K562 (cell line): ENCODE results near the gene XRN1. TPM values are rescaled to one million over a fixed set of nuclear protein-coding genes. Genes with fewer than 3 reads are reported as not detected.

ENCODE experiments used
- ATAC-seq: fragments of 200-7000 bp; cut with Tn5 transposase; 3 replicates; pipeline ENCODE4 v1.9.1; 2020; ENCODE audit warnings: moderate library complexity
- BruUV-seq: library from RNA; stranded (reverse); fragments of 400-500 nt; replicated peaks from 2 replicates; lab custom pipeline; 2021; lab: Mats Ljungman, UMichigan
- CTCF ChIA-PET: fragments of 300-600 bp; formaldehyde crosslinking; extraction: SDS; loops from one replicate; lab custom pipeline; 2021; ENCODE audit warnings: low intra/inter-chr PET ratio; lab: Yijun Ruan, JAX
- POLR2A ChIA-PET: fragments of 300-600, 350-650 bp; sonication (Branson Sonifier 250); formaldehyde crosslinking; extraction: SDS; loops from one replicate; lab custom pipeline; 2021; ENCODE audit warnings: antibody characterized with exemption, inconsistent platforms; lab: Yijun Ruan, JAX
- DNase-seq, 4 experiments: peaks; one replicate each; pipeline versions ENCODE4 v3.0.0 to v3.0.0-alpha.2; 2011 to 2018; ENCODE audit warnings: low spot score in 3 of 4, mixed read lengths in 3 of 4; ENCODE audit errors: extremely low read depth in 1 of 4
- FAIRE-seq: peaks from 2 replicates; lab custom pipeline; 2011; peaks lifted over from hg19 to GRCh38; lab: Jason Lieb, UNC
- H2AFZ ChIP-seq: 2 replicates; pipeline ENCODE4 v1.6.0; 2011; ENCODE audit warnings: low read depth, low read length, control low read depth, inconsistent platforms
- H3K27ac ChIP-seq: fragments of 200-600 bp; 3 replicates; pipeline ENCODE4 v1.8.0; 2011; ENCODE audit warnings: low read depth, mild to moderate bottlenecking, control low read depth, inconsistent platforms, low read length, moderate library complexity, mixed read lengths; ENCODE audit errors: extremely low read depth
- H3K27me3 ChIP-seq, 2 experiments: fragments of 300-600 bp in 1 of 2; 2 replicates in 1 of 2; 3 replicates in 1 of 2; pipeline versions ENCODE4 v1.6.0 to v1.8.0; 2011; ENCODE audit warnings: inconsistent platforms in 2 of 2, low read length in 2 of 2, mild to moderate bottlenecking in 1 of 2, mixed read lengths in 1 of 2, moderate library complexity in 1 of 2; ENCODE audit not compliant: control insufficient read depth in 2 of 2, insufficient read depth in 2 of 2
- H3K36me3 ChIP-seq: fragments of 300-600 bp; 3 replicates; pipeline ENCODE4 v1.8.0; 2011; ENCODE audit warnings: mild to moderate bottlenecking, low read length, inconsistent platforms; ENCODE audit not compliant: control insufficient read depth, insufficient read depth
- H3K4me1 ChIP-seq, 2 experiments: fragments of 200-600 bp in 1 of 2; replicated peaks in 1 of 2; 2 replicates in 1 of 2; 3 replicates in 1 of 2; pipeline versions ENCODE4 v1.5.1 to v1.8.0; 2011; ENCODE audit warnings: inconsistent platforms in 2 of 2, low read length in 2 of 2, mild to moderate bottlenecking in 1 of 2, mixed read lengths in 1 of 2, moderate library complexity in 1 of 2; ENCODE audit not compliant: control insufficient read depth in 2 of 2, insufficient read depth in 2 of 2
- H3K4me2 ChIP-seq: 2 replicates; pipeline ENCODE4 v1.6.1; 2011; ENCODE audit warnings: low read length, control low read depth, inconsistent platforms, mixed read lengths; ENCODE audit not compliant: insufficient read depth
- H3K4me3 ChIP-seq: fragments of 200-600 bp; sonication (generic), shearing (Covaris generic); 2 replicates; pipeline ENCODE4 v1.5.1; 2016; ENCODE audit warnings: control low read depth, inconsistent platforms
- H3K79me2 ChIP-seq: fragments of 200-600 bp; 3 replicates; pipeline ENCODE4 v1.8.0; 2011; ENCODE audit warnings: low read length, inconsistent platforms; ENCODE audit not compliant: control insufficient read depth, insufficient read depth
- H3K9ac ChIP-seq, 2 experiments: 2 replicates each; pipeline versions ENCODE4 v1.6.0 to v1.6.1; 2011; ENCODE audit warnings: low read depth in 2 of 2, low read length in 2 of 2, control low read depth in 1 of 2, inconsistent platforms in 1 of 2, mild to moderate bottlenecking in 1 of 2, mixed read lengths in 1 of 2; ENCODE audit not compliant: insufficient read depth in 1 of 2
- H3K9me1 ChIP-seq: one replicate; pipeline ENCODE4 v1.6.0; 2011; ENCODE audit warnings: inconsistent platforms, mild to moderate bottlenecking, low read length, moderate library complexity; ENCODE audit not compliant: control insufficient read depth, insufficient read depth
- H3K9me3 ChIP-seq: replicated peaks from 2 replicates; pipeline ENCODE4 v1.5.1; 2011; ENCODE audit warnings: low read depth, low read length, inconsistent platforms; ENCODE audit not compliant: control insufficient read depth, insufficient read depth
- H4K20me1 ChIP-seq: replicated peaks from 2 replicates; pipeline ENCODE4 v1.6.1; 2011; ENCODE audit warnings: low read length, inconsistent platforms, mixed read lengths; ENCODE audit not compliant: control insufficient read depth, insufficient read depth
- CBX1 ChIP-seq: sonication (generic); IDR thresholded peaks from 2 replicates; pipeline ENCODE4 v1.6.1; 2016; ENCODE audit warnings: antibody characterized with exemption, low read depth, mild to moderate bottlenecking
- SPI1 ChIP-seq: IDR thresholded peaks from 2 replicates; pipeline ENCODE4 v1.6.1; 2011; ENCODE audit warnings: low read depth, low read length, control low read depth, borderline replicate concordance
- ZBTB1 ChIP-seq: sonication (generic); formaldehyde crosslinking; IDR thresholded peaks from 2 replicates; pipeline ENCODE4 v1.8.1; 2023; ENCODE audit warnings: missing genetic modification reagents, low read depth, mild to moderate bottlenecking, borderline replicate concordance
- ZNF551 ChIP-seq: fragments of 250-450 bp; sonication (Bioruptor Pico); IDR thresholded peaks from 2 replicates; pipeline ENCODE4 v1.5.0; 2021; ENCODE audit warnings: mild to moderate bottlenecking, moderate library complexity
- ZNF695 ChIP-seq: fragments of 450-650 bp; formaldehyde crosslinking; IDR thresholded peaks from 2 replicates; pipeline ENCODE4 v1.4.0; 2020; ENCODE audit warnings: mild to moderate bottlenecking, moderate library complexity
- WGBS: fragments of 100-300 bp; shearing (Covaris generic); methylation state at CpG from one replicate; pipeline ENCODE4 v1.1.6; 2016; ENCODE audit warnings: low coverage, mixed read lengths; ENCODE audit not compliant: insufficient coverage; ENCODE audit errors: missing lambda C conversion rate; 5-methylcytosine and 5-hydroxymethylcytosine counted together
- in situ Hi-C: fragments of 300-500 bp; cut with MboI; formaldehyde crosslinking; loops from 4 replicates; pipeline ENCODE4 v1.15.0; 2018; ENCODE audit warnings: inconsistent platforms, mixed read lengths
- intact Hi-C: fragments of 100-400 bp; cut with micrococcal nuclease; formaldehyde crosslinking; loops from 2 replicates; pipeline ENCODE4 v1.14.2; 2022
- polyA plus RNA-seq, 8 experiments: library from polyadenylated mRNA; depleted of rRNA in 4 of 8; stranded (reverse) in 5 of 8; unstranded in 3 of 8; fragments of >200 nt; fragmentation: Nextera tagmentation in 2 of 8; fragmentation: Illumina TruSeq in 1 of 8; extraction: Ambion mirVana in 2 of 8; extraction: Trizol in 1 of 8; gene quantifications; 2 replicates each; pipeline versions ENCODE4 v1.2.1 to v1.2.3, GENCODE V29; 2011 to 2014; ENCODE audit warnings: inconsistent platforms in 1 of 8, missing spikeins in 1 of 8
- total RNA-seq, 7 experiments: library from RNA; depleted of rRNA in 6 of 7; stranded (reverse); fragments of >200 nt in 6 of 7; fragmentation: Illumina TruSeq in 2 of 7; extraction: Trizol in 2 of 7; gene quantifications; 2 replicates each; pipeline versions ENCODE4 v1.2.1 to v1.2.3, GENCODE V29; 2011 to 2021; ENCODE audit warnings: low replicate concordance in 1 of 7
- TF ChIP-seq, protein P1 (sequence below): fragments of 450-650 bp; formaldehyde crosslinking; IDR thresholded peaks from 2 replicates; pipeline ENCODE4 v1.4.0; 2020; ENCODE audit warnings: mild to moderate bottlenecking, mixed read lengths

The XRN1 gene
- total and polyA plus RNA-seq, 9 of the 15 experiments (the other 6 are each of a cell fraction or from before 2014, with no cell fraction given), result 3.1 to 28.4 (median 17.2) TPM

DNA sequence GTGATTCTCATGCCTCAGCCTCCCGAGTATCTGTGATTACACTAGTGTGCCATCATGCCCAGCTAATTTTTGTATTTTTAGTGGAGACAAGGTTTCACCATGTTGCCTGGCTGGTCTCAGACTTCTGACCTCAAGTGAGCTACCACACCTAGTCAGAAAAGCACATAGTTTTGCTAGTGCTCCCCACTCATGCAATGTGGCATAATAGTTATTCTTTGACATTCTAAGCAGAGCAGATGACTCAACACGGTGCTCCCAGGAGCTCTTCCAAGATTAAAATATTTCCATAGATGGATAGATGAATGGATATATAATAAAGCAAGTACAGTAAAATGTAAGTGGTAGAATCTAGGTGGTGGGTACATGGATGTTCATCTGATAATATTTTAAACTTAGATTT, 169.4 kb downstream of the XRN1 start:
- no peak overlapping the region for H3K4me2 ChIP-seq
- ChIA-PET POLR2A (no interaction called here), CTCF (no interaction called here)
- no peaks in the 10 kb centered on the region for H3K9me3 ChIP-seq
- H3K27ac ChIP-seq, result no peak overlapping the region
- no peaks in the 10 kb centered on the region for H3K9me1 ChIP-seq
- no peak overlapping the region for H3K4me3 ChIP-seq
- H2AFZ ChIP-seq, result peak overlapping the region; percentile 53; the same call in 1 of the 2 replicates
- no peak overlapping the region for H3K9ac ChIP-seq
- no TSS peak for BruUV-seq
- in situ Hi-C loops (no loop called here), intact Hi-C loops (loop anchor here (5.0 to 10.0 kb wide), 3 partner anchors 56 to 816 kb away; no protein-coding TSS in a partner anchor)
- DNase-seq (no peak), FAIRE-seq (no peak), ATAC-seq (no peak)
- H3K79me2 ChIP-seq, result no peaks in the 10 kb centered on the region
- no peaks in the 10 kb centered on the region; the same call in 2 of the 3 replicates for H3K36me3 ChIP-seq
- no peaks in the 10 kb centered on the region for H4K20me1 ChIP-seq
- H3K27me3 ChIP-seq, result no peaks in the 10 kb centered on the region
- WGBS, result 70% methylated on average over 2 of the region's 2 CpGs
- H3K4me1 ChIP-seq, result peaks cover 0 to 4% of the 10 kb centered on the region in 2 experiments; a peak in 2 of 5 replicates
- TF ChIP-seq ZBTB1 (CRISPR knock-in tag), result no peak
- no peak for TF ChIP-seq ZNF695 (CRISPR knock-in tag)
- TF ChIP-seq CBX1, result no peak
- no peak for TF ChIP-seq ZNF551 (CRISPR knock-in tag)

DNA sequence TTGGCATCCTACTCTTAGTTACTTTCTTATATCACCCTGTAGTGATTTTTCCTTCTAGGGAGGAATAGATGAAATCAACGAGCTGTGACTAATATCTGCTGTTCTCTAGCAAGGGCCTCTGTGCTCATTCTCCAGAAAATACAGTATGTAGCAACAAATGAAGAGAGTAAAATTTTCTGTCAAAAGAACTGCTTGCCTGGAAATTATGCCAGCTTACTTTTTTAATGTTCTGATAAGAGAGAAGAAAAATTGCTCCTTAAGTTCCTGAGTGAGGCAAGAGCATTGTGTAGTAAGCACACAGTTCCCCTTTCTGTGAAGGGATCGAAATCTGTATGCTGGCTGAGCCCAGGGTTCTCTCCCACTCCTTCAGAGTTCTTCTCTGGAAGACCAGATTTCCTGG, 171.1 kb downstream of the XRN1 start:
- WGBS, result 45% methylated on average over 2 of the region's 2 CpGs
- Histone ChIP-seq H3K27me3 (no peaks in the 10 kb centered on the region), H3K9me3 (no peaks in the 10 kb centered on the region), H3K9me1 (no peaks in the 10 kb centered on the region), H3K79me2 (no peaks in the 10 kb centered on the region), H3K4me2 (no peak overlapping the region), H3K4me3 (no peak overlapping the region), H3K4me1 (peaks cover 0 to 4% of the 10 kb centered on the region in 2 experiments; a peak in 2 of 5 replicates)
- in situ Hi-C loops, result no loop called here
- FAIRE-seq, result no peak
- DNase-seq, result no peak
- no peak for ATAC-seq
- TF ChIP-seq, protein P1, sequence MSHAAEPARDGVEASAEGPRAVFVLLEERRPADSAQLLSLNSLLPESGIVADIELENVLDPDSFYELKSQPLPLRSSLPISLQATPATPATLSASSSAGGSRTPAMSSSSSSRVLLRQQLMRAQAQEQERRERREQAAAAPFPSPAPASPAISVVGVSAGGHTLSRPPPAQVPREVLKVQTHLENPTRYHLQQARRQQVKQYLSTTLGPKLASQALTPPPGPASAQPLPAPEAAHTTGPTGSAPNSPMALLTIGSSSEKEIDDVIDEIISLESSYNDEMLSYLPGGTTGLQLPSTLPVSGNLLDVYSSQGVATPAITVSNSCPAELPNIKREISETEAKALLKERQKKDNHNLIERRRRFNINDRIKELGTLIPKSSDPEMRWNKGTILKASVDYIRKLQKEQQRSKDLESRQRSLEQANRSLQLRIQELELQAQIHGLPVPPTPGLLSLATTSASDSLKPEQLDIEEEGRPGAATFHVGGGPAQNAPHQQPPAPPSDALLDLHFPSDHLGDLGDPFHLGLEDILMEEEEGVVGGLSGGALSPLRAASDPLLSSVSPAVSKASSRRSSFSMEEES (CRISPR knock-in tag), result no peak
- peak; percentile 66; the same call in 1 of the 2 replicates for TF ChIP-seq SPI1
- TF ChIP-seq, all 486 proteins: peak for 1
- POLR2A ChIA-PET, result interaction anchor here (0.9 kb wide), 1 partner anchor 20 kb away, joined by 3 read pairs; no protein-coding TSS in a partner anchor
- no peaks in the 10 kb centered on the region for H4K20me1 ChIP-seq
- no peak overlapping the region for H3K27ac ChIP-seq
- intact Hi-C loops, result loop anchor here (5.0 to 10.0 kb wide), 3 partner anchors 54 to 814 kb away; no protein-coding TSS in a partner anchor
- H3K36me3 ChIP-seq, result no peaks in the 10 kb centered on the region; the same call in 2 of the 3 replicates
- no TSS peak for BruUV-seq
- CTCF ChIA-PET, result no interaction called here
- H3K9ac ChIP-seq, result no peak overlapping the region
- no peak overlapping the region for H2AFZ ChIP-seq
